HG03565 (cell line): ENCODE measurements around the gene ASTL.
"Not testable (repeated sequence)": the region's sequence is repeated elsewhere in the genome, so short reads cannot be mapped to it uniquely, and the experiment has no call there.

Source experiments
- ATAC-seq: cut with Tn5 transposase; IDR thresholded peaks from one replicate; pipeline ENCODE4 v1.9.1; 2021; ENCODE audit warnings: mild to moderate bottlenecking, moderate library complexity; ENCODE audit not compliant: unreplicated experiment

Gene ASTL

DNA sequence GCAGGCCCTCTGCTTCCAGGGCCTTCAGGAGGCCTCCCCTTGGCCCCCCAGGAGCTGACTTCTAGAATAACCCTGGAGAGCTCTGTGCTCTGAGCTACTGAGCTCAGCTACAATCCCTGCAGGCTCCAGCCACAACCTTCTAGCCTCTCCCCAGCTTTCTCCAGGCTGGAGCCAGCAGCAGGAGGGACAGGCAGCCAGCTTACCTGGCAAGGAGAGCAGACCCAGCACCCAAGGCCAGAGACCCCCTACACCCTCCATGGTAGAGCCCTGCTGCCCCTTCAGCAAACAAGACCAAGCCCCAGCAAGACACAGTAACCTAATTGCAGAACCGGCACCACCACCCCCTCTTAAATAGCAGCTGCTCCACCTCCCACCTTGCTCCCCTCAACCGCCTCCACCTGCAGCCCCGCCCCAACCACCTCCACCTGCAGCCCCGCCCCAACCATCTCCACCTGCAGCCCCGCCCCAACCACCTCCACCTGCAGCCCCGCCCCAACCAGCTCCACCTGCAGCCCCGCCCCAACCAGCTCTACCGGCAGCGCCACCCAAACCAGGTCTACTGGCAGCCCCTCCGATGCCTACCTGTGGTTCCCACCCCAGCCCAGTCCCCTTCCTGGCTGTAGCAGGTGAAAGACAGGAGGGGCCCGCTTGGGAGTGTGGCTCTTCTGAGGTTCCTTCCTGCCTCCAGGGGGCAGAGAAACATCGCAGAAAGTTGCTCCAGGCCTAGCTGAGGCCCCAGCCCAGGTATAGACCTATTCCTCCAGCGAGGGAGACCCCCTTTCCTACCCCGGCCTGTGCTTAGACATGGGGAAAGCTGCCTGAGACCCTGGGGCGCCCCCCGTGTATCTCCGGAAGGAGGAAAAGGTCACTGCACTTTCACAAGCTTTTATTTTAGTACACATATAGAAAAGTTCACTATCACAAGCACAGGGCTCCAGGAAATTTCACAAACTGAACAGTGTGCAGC is at the start of gene ASTL:
ASTL (minus strand) TSS at position 324 of the 967 bp plus-strand sequence; CDS start at position 258, 66 bp downstream.
- ATAC-seq: no peak

DNA sequence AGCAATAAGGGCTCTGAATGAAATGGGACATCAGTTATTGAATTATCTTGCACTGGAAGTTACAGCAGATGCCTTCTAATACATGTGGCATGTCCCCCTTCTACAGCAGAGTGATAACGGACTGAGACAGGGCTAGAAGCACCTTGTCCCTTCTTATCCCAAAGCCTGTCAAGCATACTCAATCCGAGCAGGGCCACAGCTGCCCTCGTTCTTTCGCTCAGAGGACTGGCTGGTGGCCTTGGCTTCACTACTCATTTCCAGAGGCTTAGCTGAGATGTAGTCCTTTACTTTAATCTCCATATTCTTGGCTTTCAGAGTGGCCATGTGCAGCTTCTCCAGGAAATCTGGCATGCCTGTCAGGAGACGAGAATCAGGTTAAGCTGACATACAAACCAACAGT is 48.3 kb upstream of the ASTL start:
- no peak for ATAC-seq

DNA sequence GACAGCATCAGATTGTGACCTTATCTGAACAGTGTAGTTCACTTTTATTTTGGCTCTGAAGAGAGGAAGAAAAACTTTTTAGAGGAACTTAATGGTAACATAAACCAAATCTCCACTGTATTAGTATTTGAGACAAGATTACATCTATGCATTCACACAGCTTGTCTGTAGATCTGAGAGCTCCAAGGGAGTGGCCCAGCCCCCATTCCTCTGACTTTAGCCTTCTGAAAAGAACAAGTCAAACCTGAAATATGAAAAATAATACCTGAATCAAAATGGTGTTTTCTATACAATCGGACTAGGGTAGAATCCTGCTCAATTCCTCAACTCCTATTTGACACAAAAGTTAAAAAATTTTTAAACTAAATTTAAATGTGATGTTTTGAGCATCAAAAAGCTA is 47.2 kb upstream of the ASTL start:
- no peak for ATAC-seq

DNA sequence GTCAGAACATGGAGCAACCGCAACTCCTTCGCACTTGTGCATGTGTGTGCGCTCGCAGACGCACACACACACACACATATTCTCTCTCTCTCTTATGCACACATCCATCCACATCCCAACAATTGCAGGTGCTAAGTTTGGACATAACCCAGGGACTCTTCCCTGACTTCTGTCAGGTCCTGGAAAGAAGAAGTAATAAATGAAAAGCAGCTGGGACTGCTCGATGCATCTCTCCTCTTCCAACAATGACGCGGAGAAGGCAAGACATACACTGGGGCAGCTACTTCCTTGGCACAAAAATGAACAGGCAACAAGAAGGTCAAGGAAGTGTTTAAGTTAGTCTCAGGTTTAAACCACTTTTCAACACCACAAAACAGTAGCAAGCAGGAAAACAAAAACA is 46.7 kb upstream of the ASTL start:
- no peak for ATAC-seq

DNA sequence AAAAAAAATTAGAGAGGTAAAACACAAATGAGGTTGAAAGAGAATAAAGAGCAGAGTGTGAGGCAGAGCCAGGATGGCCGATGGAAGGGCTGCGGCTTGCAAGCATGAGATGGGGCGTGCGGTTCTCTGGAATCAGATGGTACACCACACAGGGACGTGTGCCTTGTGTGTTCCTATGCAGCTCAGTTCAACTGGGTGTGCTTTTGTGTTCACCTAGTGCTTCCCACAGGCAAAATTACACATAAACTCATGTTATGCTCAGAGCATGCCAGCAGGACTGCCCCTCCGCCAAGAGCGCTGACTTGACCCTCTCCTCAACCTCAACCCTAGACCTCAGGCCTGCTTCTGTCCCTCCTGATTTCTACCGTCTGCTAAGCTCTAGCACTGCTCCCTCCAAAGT is 45.9 kb upstream of the ASTL start:
- ATAC-seq: no peak

DNA sequence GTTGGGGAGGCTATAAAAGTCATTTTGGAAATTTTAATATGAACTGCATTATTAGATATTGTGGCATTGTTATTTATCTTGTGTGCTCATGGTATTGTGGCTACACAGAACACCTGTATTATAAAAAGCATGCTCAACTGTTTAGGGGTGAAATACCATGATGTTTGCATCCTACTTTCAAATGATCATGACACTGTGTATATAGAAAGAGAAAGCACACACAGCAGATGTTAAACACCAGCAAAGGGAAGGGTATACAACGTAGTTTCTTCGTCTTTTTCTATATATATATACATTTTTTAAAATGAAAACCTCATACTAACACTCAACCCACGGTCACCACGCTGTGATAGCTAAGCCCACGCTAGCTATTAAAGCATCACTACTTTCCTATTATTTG is 43.2 kb upstream of the ASTL start:
- ATAC-seq: no peak

DNA sequence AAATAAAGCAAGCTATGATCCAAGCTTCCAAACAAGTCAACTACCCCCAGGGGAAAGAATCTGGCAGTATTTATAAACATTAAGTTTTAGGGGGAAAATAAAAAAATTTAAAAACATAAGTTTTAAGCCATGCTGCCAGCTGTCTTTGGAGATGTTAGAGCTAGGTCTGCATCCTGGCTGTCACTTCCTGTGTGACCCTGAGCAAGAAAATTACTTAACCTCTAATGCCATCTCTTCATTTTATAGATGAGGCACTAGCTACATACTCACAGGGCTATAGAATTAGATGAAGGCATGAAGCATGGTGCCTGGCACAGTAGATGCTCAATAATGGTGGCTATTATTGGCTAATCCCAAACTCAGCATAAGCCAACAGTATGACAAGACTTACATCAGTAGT is 42.2 kb upstream of the ASTL start:
- no peak for ATAC-seq

DNA sequence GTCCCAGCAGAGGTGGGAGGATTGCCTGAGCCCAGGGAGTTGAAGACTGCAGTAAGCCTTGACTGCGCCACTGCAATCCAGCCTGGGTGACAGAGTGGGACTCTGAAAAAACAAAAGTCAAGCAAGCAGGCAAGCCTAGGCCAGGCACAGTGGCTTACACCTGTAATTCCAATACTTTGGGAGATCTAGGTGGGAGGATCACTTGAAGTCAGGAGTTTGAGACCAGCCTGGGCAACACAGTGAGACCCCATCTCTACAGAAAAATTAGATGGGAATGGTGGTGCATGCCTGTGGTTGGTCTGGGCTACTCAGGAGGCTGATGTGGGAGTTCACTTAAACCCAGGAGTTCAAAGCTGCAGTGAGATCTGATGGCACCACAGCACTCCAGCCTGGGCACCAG is 41.7 kb upstream of the ASTL start:
- ATAC-seq: no peak

DNA sequence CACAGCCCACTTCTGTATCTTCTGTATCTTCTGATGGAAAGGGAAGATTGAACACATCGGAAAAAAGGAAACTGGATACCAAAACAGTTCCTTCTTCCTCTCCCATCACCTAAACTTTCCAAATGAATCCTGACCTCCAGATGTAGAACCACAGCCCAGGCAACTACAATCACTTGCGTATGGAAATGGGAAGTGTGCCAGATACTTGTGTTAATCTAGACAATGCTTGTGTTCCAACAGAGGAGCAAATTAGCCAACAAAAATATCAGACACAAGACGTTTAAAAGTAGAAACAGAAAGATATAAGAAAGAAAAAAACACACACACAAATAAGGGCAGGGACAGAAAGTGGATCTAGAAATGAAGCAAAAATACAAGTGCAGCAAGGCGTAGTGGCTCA is 38.4 kb upstream of the ASTL start:
- ATAC-seq: no peak

DNA sequence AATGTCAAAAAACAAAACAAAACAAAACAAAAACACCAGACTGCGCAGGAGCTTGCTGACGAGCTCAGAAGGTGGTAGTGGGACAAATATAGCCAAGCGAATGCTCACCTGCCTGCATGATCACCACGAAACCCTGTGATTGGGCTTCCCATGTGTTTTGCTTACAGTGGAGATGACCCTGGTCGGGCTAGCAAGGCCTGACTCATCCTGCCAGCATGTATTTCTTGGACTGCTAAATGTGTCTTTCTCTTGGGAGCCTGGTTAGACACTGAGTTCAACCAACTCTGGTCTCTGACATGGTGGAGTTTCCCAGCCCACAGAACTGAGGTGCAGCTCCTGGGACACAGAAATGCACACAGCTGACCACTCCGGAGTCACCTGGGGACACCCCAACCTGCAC is 37.6 kb upstream of the ASTL start:
- ATAC-seq: no peak

DNA sequence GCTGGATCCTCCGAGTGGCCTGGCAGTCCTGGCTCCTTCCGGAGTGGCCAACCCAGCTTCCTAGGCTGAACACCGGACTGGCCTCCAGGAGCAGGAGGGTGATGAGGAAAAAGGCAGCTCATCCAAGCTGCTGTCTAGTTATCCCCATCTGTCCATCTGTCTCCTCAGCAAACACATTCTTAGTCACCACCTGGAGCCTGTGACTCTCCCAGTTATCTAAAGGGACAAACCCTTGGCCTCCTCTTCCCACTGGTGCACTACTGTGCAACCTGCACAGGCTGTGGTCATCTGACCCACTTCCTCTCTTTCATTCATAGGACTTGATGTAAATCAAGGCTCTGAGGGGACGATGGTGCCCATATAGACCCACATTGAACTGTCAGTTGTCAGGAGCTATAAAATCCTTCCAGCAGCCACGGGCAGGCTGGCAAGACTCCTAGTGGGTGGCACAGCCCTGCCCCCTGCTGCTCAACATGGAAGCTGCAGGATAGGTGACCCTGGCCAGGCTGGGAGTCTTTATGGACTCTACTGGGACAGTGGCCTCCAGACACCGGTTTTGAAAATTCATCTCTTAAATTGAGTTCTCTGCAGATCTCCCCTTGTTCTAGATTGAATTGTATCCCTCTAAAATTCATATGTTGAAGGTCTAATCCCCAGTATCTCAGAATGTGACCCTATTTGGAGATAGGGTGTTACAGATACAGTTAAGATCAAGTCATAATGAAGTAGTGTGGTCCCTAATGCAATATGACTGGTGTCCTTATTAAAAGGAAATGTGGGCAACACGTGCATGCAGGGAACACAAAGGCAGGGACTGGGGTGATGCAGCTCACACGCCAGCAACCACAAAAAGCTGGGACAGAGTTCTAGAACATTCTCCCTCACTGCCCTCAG is 36.2 kb upstream of the ASTL start:
- ATAC-seq: peak; percentile 62

DNA sequence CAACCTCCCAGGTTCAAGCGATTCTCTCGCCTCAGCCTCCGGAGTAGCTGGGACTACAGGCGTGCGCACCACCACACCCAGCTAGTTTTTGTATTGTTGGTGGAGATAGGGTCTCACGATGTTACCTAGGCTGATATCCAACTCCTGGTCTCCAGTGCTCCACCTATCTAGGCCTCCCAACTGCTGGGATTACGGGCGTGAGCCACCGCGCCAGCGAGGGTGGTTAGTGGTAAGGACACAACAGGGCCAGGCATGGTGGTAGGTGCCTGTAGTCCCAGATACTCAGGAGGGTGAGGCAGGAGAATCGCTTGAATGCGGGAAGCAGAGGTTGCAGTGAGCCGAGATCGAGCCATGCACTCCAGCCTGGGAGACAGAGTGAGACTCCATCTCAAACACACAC is 33.5 kb upstream of the ASTL start:
- no peak for ATAC-seq

DNA sequence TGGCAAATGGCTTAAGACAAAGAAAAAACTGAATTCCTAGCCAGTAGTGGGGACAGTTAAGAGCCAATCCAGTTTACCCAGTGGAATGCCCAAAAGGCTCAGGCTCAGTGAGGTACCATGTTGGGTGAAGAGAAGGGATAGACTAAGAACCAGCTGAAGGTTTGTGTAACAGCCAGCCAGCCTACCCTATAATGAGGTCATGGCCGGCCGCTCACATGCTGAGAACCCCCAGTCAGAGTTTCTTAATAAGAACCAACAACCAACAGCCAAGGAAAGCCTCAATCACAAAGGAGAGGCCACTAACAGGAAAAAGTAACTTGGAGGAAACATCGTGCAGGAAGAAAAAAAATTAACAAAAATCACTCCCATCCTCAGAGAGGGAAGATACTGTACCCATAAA is 32.3 kb upstream of the ASTL start:
- ATAC-seq: no peak

DNA sequence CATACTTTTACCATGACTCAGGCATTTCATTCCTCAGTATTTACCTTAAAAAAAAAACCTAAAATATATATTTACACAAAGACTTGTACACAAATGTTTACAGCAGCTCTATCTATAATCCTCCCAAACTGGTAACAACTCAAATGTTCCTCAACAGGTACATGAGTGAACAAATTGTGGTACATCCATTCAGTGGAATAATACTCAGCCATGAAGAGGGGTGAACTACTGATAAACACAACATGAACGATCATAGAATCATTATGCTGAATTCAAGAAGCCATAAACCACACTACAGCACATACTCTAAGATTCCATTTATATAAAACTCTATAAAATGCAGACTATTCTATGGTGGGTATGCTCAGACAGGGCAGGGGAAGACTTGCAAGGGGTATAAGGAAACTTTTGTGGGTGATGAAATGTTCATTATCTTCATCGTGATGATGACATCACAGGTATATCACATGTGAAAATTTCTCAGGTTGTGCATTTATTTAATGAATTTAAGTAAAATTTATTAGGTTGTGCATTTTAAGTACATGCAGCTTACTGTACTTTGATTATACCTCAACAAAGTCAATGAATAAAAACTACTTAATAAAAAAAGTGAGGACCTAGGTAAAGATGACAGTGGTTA is 31.7 kb upstream of the ASTL start:
- no peak for ATAC-seq

DNA sequence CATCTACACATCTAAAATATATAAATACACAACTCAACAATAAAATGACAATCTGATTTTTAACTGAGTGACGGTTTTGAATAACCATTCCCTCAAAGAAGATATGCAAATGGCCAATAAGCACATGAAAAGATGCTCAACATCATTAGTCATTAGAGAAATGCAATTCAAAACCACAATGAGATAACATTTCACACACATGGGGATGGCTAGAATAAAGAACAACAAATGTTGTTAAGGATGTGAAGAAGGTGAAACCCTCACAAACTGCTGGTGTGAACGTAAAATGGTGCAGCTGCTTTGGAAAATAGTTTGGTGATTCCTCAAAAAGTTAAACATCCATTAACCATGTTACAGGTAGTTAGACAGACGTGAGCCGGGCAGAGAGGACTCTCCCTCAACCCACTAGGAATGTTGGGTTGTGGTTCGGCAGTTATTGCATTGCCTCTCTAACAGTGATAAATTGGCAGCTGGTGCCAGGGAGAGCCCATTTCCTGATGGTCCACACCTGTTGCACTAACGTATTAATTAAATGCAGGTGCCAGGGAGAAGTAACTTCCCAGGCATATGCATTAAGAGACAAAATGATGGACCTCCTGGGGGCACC is 29.2 kb upstream of the ASTL start:
- no peak for ATAC-seq

DNA sequence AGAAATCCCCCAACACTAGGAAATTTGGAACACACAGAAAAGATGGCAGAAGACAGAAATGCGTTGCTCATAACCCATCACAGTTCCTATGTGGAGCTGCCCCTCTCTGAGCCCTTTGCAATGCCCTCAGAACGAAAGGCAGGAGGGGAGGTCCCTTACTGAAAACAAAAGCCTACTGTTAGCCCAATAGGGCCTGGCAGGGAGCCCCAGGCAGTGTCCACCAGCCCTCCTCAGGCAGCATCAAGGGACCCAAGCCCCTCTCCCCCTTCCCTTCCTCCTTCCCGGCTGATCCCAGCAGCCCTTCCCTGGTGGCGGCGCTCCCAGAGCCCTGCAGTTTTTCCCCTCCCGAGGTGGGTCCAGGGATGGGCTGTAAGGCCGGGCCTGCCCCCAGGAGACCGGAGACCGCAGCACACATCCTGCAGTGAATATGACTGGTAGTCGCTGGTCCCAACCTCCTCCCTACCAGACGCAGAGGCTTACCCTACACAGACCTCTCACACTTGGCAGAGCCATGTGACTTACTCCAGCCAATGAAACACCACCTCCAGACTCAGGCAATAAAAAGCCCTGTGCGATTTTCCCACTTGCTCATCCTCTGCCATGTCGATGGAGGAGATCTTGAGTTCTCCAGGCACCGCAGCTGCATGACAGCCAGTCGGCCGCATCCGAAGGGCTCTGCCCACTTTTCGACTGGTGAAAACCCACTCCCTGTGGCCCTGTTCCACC is 26.3 kb upstream of the ASTL start:
- peak; percentile 61 for ATAC-seq

DNA sequence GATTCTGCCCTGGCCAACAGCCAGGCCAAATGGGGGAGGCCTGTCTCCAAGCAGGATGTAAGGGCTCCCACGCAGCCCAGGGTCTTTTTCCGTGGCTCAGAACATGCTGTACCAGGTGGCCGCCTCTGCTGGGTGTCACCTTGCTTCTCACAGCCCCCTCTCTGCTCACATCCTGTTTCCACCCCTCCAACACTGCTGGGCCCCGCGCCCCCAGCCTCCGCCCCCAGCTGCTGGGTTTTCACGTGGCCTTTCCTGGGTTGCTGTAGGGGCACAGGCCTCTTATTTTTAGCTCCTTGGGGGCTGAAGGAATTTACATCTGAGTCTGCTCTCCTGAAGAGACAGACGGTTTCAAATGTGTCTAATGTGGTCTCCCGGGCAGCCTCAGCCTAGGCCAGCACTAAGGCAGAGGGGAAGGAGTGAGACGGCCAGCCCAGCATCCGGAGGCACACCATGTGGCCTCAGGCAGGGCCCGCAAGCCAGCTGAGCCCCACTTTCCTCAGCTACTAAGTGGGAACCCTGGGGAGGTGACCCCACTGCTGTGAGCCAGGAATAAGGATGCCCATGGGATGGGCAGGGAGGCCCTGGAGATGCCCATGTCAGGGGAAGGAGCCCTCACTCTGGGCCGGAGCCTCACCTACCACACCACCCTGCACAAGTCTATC is 25.6 kb upstream of the ASTL start:
- ATAC-seq: peak; percentile 39

DNA sequence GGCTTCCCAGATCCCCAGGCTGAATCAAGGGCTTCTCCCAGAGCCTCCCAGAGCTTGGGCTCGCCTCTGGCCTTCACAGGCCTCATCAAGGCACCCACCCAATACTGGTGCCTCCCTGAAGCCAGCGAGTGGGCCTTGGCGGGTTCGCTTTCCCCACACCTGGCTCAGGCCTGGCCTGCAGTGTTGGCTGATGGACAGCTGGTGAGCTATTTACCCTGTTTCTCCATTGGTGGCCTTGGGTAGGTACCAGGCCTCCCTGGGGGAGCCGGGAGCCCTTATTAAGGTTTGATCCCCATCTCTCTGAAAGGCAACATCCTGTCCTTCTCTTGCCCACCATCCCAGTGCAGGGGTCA is 25.1 kb upstream of the ASTL start:
- ATAC-seq: no peak

DNA sequence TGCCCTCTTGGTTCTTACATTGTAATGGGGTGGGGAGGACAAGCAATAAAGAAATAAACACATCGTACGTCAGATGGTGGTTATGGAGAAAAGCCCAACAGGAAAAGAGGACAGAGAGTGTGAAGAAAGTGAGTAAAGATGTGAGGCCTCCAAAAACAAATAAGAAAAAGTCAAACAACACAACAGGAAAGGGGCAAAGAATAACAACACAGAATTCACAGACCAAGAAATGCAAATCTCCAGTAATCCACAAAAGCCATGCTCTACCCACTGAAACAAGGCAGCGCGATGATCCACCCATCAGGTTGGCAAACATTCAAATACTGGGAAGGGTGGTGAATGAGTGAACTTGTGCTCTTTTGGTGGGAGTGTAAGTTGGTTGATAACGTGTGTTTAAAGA is 23.6 kb upstream of the ASTL start:
- ATAC-seq: no peak

DNA sequence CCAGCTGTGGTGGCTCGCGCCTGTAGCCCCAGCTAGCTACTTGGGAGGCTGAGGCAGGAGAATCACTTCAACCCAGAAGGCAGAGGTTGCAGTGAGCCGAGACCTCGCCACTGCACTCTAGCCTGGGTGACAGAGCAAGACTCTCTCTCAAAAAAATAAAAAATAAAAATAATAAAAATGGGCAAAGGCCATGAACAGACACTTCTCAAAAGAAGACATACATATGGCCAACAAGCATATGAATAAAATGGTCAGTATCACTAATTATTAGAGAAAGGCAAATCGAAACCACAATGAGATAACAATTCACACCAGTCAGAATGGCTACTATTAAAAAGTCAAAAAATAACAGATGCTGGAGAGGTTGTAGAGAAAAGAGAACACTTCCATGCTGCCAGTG is 22.1 kb upstream of the ASTL start:
- ATAC-seq: not testable (repeated sequence)
